Measurements from ENCODE around the gene CHID1. TPM values are rescaled to one million over a fixed set of nuclear protein-coding genes. Genes with fewer than 3 reads are reported as not detected.

Gene CHID1
- total RNA-seq: 43.9 and 48.9 TPM in 2 replicates

- Histone ChIP-seq H3K27me3 (ENCODE audit: insufficient read depth, low read length) (no peaks in the 10 kb centered on the region), H3K4me2 (ENCODE audit: insufficient read depth, low read length) (peak within 1 kb of the TSS; percentile 84), H3K79me2 (ENCODE audit: insufficient read depth, low read length) (peaks cover 37% of the 10 kb centered on the region), H3K36me3 (ENCODE audit: insufficient read depth, low read length) (no peaks in the 10 kb centered on the region), H3K9me3 (ENCODE audit: low read depth, low read length) (no peaks in the 10 kb centered on the region), H3K4me1 (ENCODE audit: insufficient read depth, low read length) (peaks cover 11% of the 10 kb centered on the region), H2AFZ (ENCODE audit: low read length) (peak within 1 kb of the TSS; percentile 75), H3K4me3 (ENCODE audit: insufficient read depth, low read length) (peak within 1 kb of the TSS; percentile 96), H3K27ac (ENCODE audit: low read depth, low read length) (peak within 1 kb of the TSS; percentile 51), H4K20me1 (ENCODE audit: insufficient read depth, low read length) (peaks cover 15% of the 10 kb centered on the region)
- DNase-seq (ENCODE audit: insufficient read length, low spot score, missing footprints): peak; percentile 100
- TF ChIP-seq CTCF (IDR thresholded peaks at IDR 0.05; ENCODE audit: extremely low read depth, low read depth, low read length): no peak
Observed at GRCh38 chr11:910589-911030, at the start of gene CHID1. CHID1 (minus strand) TSS chr11:910810; CDS start chr11:904816, 5,994 bp downstream.

GRCh38 chr11:959608-960007, 49.0 kb upstream of the CHID1 start:
- H3K36me3 ChIP-seq (ENCODE audit: insufficient read depth, low read length): peaks cover 24% of the 10 kb centered on the region
- H3K4me2 ChIP-seq (ENCODE audit: insufficient read depth, low read length): no peak overlapping the region
- no peak overlapping the region for H2AFZ ChIP-seq (ENCODE audit: low read length)
- H3K27ac ChIP-seq (ENCODE audit: low read depth, low read length): no peak overlapping the region
- H3K9me3 ChIP-seq (ENCODE audit: low read depth, low read length): no peaks in the 10 kb centered on the region
- no peaks in the 10 kb centered on the region for H3K4me1 ChIP-seq (ENCODE audit: insufficient read depth, low read length)
- no peak overlapping the region for H3K4me3 ChIP-seq (ENCODE audit: insufficient read depth, low read length)
- no peak for TF ChIP-seq CTCF (IDR thresholded peaks at IDR 0.05; ENCODE audit: extremely low read depth, low read depth, low read length)
- no peaks in the 10 kb centered on the region for H3K27me3 ChIP-seq (ENCODE audit: insufficient read depth, low read length)
- DNase-seq (ENCODE audit: insufficient read length, low spot score, missing footprints): no peak
- peaks cover 45% of the 10 kb centered on the region for H3K79me2 ChIP-seq (ENCODE audit: insufficient read depth, low read length)
- H4K20me1 ChIP-seq (ENCODE audit: insufficient read depth, low read length): peaks cover 37% of the 10 kb centered on the region

- DNase-seq (ENCODE audit: insufficient read length, low spot score, missing footprints): peak; percentile 10
- Histone ChIP-seq H3K4me2 (ENCODE audit: insufficient read depth, low read length) (no peak overlapping the region), H3K27ac (ENCODE audit: low read depth, low read length) (no peak overlapping the region), H3K36me3 (ENCODE audit: insufficient read depth, low read length) (peaks cover 21% of the 10 kb centered on the region), H3K4me1 (ENCODE audit: insufficient read depth, low read length) (no peaks in the 10 kb centered on the region), H3K4me3 (ENCODE audit: insufficient read depth, low read length) (no peak overlapping the region), H4K20me1 (ENCODE audit: insufficient read depth, low read length) (peaks cover 42% of the 10 kb centered on the region), H3K27me3 (ENCODE audit: insufficient read depth, low read length) (no peaks in the 10 kb centered on the region), H3K9me3 (ENCODE audit: low read depth, low read length) (no peaks in the 10 kb centered on the region), H2AFZ (ENCODE audit: low read length) (no peak overlapping the region), H3K79me2 (ENCODE audit: insufficient read depth, low read length) (peaks cover 51% of the 10 kb centered on the region)
- no peak for TF ChIP-seq CTCF (IDR thresholded peaks at IDR 0.05; ENCODE audit: extremely low read depth, low read depth, low read length)
Observed at GRCh38 chr11:959027-959426, 48.4 kb upstream of the CHID1 start.

GRCh38 chr11:958101-958500, 47.5 kb upstream of the CHID1 start:
- no peaks in the 10 kb centered on the region for H3K27me3 ChIP-seq (ENCODE audit: insufficient read depth, low read length)
- H3K79me2 ChIP-seq (ENCODE audit: insufficient read depth, low read length): peaks cover 57% of the 10 kb centered on the region
- no peak overlapping the region for H3K4me2 ChIP-seq (ENCODE audit: insufficient read depth, low read length)
- H3K4me1 ChIP-seq (ENCODE audit: insufficient read depth, low read length): no peaks in the 10 kb centered on the region
- H3K36me3 ChIP-seq (ENCODE audit: insufficient read depth, low read length): peaks cover 17% of the 10 kb centered on the region
- peaks cover 40% of the 10 kb centered on the region for H4K20me1 ChIP-seq (ENCODE audit: insufficient read depth, low read length)
- H3K9me3 ChIP-seq (ENCODE audit: low read depth, low read length): no peaks in the 10 kb centered on the region
- no peak overlapping the region for H3K27ac ChIP-seq (ENCODE audit: low read depth, low read length)
- TF ChIP-seq CTCF (IDR thresholded peaks at IDR 0.05; ENCODE audit: extremely low read depth, low read depth, low read length): no peak
- H2AFZ ChIP-seq (ENCODE audit: low read length): no peak overlapping the region
- no peak overlapping the region for H3K4me3 ChIP-seq (ENCODE audit: insufficient read depth, low read length)
- no peak for DNase-seq (ENCODE audit: insufficient read length, low spot score, missing footprints)

All from osteoblast (primary cell).